Sigmoid colon (tissue), 7 donors: ENCODE data around the gene TBC1D22A. TPM values are rescaled to one million over a fixed set of nuclear protein-coding genes. Genes with fewer than 3 reads are reported as not detected.

Source experiments
- DNase-seq: peaks from one replicate; pipeline ENCODE4 v3.0.0-alpha.2; 2019
- H3K27ac ChIP-seq, 4 donors: fragments of 200-600 bp; sonication (generic); one replicate each; pipeline ENCODE4 v1.5.1; 2016 to 2019; ENCODE audit warnings: mild to moderate bottlenecking in 1 of 4
- H3K27me3 ChIP-seq, 3 donors: fragments of 200-600 bp; sonication (generic); one replicate each; pipeline ENCODE4 v1.5.1; 2019; ENCODE audit warnings: mild to moderate bottlenecking in 1 of 3
- H3K36me3 ChIP-seq, 4 donors: fragments of 200-600 bp; sonication (generic); one replicate each; pipeline ENCODE4 v1.5.1; 2016 to 2019
- H3K4me1 ChIP-seq, 4 donors: fragments of 200-600 bp; sonication (generic); one replicate each; pipeline ENCODE4 v1.5.1; 2017 to 2019
- H3K4me3 ChIP-seq, 4 donors: fragments of 200-600 bp; sonication (generic); one replicate each; pipeline ENCODE4 v1.5.1; 2017 to 2019; ENCODE audit warnings: mild to moderate bottlenecking in 2 of 4, moderate library complexity in 1 of 4
- H3K9me3 ChIP-seq, 4 donors: fragments of 200-600 bp in 3 of 4; sonication (generic) in 3 of 4; one replicate each; pipeline versions ENCODE4 v1.5.1 to v1.6.1; 2013 to 2019
- EP300 ChIP-seq, 4 donors: sonication (generic); formaldehyde crosslinking; IDR thresholded peaks; one replicate each; pipeline ENCODE4 v1.6.1; 2017; ENCODE audit warnings: antibody characterized with exemption in 4 of 4
- POLR2A ChIP-seq, 2 donors: fragments of 450-650 bp; IDR thresholded peaks; one replicate each; pipeline ENCODE4 v1.6.1; 2016; ENCODE audit warnings: antibody characterized with exemption in 2 of 2, mild to moderate bottlenecking in 2 of 2, moderate library complexity in 2 of 2
- POLR2AphosphoS5 ChIP-seq, 4 donors: sonication (generic); formaldehyde crosslinking; IDR thresholded peaks; one replicate each; pipeline ENCODE4 v1.6.1; 2017; ENCODE audit warnings: antibody characterized with exemption in 4 of 4
- WGBS, 2 donors: extraction: QIAGEN DNeasy Blood & Tissue Kit; methylation state at CpG; one replicate each; pipeline ENCODE4 v1.1.7; 2013; 5-methylcytosine and 5-hydroxymethylcytosine counted together
- intact Hi-C: fragments of 100-400 bp; cut with DNase I; formaldehyde crosslinking; loops from one replicate; pipeline ENCODE4 v1.15.1; 2023
- polyA plus RNA-seq, 3 donors: library from polyadenylated mRNA; stranded (reverse); fragments of 200-250 nt; gene quantifications; one replicate each; pipeline ENCODE4 v1.2.3, GENCODE V29; 2013
- total RNA-seq, 4 donors: library from RNA; depleted of rRNA; stranded (reverse); fragments of >200 nt; gene quantifications; one replicate each; pipeline ENCODE4 v1.1.0, GENCODE V29; 2016
- TF ChIP-seq, protein P1 (sequence below), 4 experiments: fragments of 450-650 bp in 3 of 4; fragments of 200-600 bp in 1 of 4; IDR thresholded peaks; one replicate each; pipeline ENCODE4 v1.5.1; 2016 to 2019; ENCODE audit warnings: antibody characterized with exemption in 4 of 4, mild to moderate bottlenecking in 3 of 4, moderate library complexity in 2 of 4
- donor health status: healthy with polysubstance abuse.
- donor health status: Bipolar disorder and iron deficiency.
- donor health status: healthy.

TBC1D22A gene
- total and polyA plus RNA-seq, 7 donors, result 13.6 to 34.6 (median 14.3) TPM

DNA sequence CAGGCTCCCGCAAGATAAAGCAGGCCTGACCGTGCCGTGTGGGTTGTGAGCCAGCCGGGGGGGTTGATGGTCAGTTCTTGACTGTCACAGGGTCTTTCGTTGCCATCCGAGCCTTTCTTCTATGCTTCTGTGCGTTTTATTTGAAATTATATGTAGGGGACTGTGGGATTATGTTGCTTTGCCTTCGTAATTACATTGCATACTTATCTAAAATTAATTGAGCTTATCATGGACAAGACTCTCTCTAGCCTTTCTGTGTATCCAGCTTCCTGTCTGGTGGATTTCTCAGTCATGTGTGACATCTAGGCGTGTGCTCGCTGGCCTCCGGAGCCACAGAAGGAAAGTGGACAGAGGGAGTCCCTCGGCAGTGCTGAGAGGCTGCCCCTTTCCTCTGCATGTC is 93.2 kb downstream of the TBC1D22A start:
- TF ChIP-seq POLR2AphosphoS5 (IDR thresholded peaks at IDR 0.05) (no peak), EP300 (IDR thresholded peaks at IDR 0.05) (no peak)
- TF ChIP-seq, protein P1, sequence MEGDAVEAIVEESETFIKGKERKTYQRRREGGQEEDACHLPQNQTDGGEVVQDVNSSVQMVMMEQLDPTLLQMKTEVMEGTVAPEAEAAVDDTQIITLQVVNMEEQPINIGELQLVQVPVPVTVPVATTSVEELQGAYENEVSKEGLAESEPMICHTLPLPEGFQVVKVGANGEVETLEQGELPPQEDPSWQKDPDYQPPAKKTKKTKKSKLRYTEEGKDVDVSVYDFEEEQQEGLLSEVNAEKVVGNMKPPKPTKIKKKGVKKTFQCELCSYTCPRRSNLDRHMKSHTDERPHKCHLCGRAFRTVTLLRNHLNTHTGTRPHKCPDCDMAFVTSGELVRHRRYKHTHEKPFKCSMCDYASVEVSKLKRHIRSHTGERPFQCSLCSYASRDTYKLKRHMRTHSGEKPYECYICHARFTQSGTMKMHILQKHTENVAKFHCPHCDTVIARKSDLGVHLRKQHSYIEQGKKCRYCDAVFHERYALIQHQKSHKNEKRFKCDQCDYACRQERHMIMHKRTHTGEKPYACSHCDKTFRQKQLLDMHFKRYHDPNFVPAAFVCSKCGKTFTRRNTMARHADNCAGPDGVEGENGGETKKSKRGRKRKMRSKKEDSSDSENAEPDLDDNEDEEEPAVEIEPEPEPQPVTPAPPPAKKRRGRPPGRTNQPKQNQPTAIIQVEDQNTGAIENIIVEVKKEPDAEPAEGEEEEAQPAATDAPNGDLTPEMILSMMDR (IDR thresholded peaks at IDR 0.05), result no peak

DNA sequence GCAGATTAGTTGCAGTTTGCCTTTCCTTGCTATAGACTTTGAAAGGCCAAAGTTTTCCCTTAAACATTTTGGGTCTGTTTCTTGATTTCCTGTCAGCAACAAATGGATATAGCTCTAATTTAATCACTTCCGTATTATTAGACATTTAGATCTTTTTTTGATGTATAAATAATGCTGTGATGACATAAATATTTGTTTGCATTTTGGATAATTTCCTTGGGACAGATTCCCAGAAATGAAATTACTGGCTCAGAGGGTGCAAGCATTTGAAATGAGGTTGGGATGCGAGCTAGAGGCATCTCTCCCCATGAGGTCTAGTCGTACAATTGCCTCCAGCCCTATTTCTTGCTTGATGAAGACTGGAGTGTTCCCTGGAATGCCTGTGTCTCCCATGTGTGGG is 94.2 kb downstream of the TBC1D22A start:
- intact Hi-C loops, result no loop called here
- TF ChIP-seq, protein P1 (IDR thresholded peaks at IDR 0.05), result no peak
- TF ChIP-seq EP300 (IDR thresholded peaks at IDR 0.05) (no peak), POLR2A (IDR thresholded peaks at IDR 0.05) (no peak), POLR2AphosphoS5 (IDR thresholded peaks at IDR 0.05) (no peak)

More for the DNA sequence above, 93.2 kb downstream of the TBC1D22A start:
- DNase-seq, result no peak
- intact Hi-C loops, result no loop called here
- Histone ChIP-seq H3K27me3 (no peaks in the 10 kb centered on the region), H3K4me3 (no peak overlapping the region), H3K27ac (no peak overlapping the region), H3K4me1 (no peaks in the 10 kb centered on the region), H3K9me3 (no peaks in the 10 kb centered on the region), H3K36me3 (no peaks in the 10 kb centered on the region)
- WGBS, 2 donors, result 95 to 96% methylated on average over 12 of the region's 12 CpGs

DNA sequence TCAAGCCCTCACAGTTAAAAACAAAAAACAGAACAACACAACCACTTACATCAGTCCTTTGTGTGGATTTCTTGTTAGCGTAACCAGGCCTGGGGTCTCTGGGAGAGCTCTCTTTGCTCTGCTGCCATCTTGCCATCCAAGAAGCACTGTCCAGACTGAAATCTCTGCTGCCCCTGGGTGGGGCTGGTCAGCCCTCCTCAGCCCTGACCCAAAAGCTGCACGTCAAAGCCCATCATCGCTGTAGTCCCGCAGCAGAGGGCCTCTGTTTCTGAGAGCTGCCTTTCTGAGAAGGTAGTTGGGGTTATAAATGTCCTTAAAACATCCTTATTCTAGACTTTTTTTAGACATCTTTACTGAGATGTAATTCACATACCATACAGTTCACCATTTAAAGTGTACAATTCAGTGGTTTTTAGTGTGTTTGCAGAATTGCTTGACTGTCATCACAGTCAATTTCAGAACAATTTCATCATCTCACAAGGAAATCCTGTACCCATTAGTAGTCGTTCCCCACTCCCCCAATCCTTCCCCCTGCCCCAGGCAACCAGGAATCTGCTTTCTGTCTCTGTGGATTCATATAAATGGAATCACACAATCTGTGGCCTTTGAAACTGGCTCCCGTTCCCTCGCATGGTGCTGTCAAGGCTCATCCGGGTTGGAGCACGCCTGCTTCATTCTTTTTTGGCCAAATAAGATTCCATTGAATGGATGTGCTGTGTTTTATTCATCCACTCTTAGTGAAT is 94.9 kb downstream of the TBC1D22A start:
- intact Hi-C loops, result no loop called here
- 91 to 93% methylated on average over 9 of the region's 9 CpGs for WGBS, 2 donors
- no peak overlapping the region for H3K27ac ChIP-seq
- no peak overlapping the region for H3K4me3 ChIP-seq
- no peaks in the 10 kb centered on the region for H3K27me3 ChIP-seq
- no peaks in the 10 kb centered on the region for H3K4me1 ChIP-seq
- DNase-seq, result no peak
- H3K9me3 ChIP-seq, result no peaks in the 10 kb centered on the region
- TF ChIP-seq EP300 (IDR thresholded peaks at IDR 0.05) (no peak), POLR2A (IDR thresholded peaks at IDR 0.05) (no peak), POLR2AphosphoS5 (IDR thresholded peaks at IDR 0.05) (no peak)
- TF ChIP-seq, protein P1 (IDR thresholded peaks at IDR 0.05), result no peak
- H3K36me3 ChIP-seq, result no peaks in the 10 kb centered on the region

More for the DNA sequence above, 94.2 kb downstream of the TBC1D22A start:
- no peak overlapping the region for H3K4me3 ChIP-seq
- H3K4me1 ChIP-seq, result no peaks in the 10 kb centered on the region
- DNase-seq, result no peak
- no peaks in the 10 kb centered on the region for H3K27me3 ChIP-seq
- H3K9me3 ChIP-seq, result no peaks in the 10 kb centered on the region
- H3K36me3 ChIP-seq, result no peaks in the 10 kb centered on the region
- H3K27ac ChIP-seq, result no peak overlapping the region
- WGBS, 2 donors, result 93 to 97% methylated on average over 3 of the region's 3 CpGs

DNA sequence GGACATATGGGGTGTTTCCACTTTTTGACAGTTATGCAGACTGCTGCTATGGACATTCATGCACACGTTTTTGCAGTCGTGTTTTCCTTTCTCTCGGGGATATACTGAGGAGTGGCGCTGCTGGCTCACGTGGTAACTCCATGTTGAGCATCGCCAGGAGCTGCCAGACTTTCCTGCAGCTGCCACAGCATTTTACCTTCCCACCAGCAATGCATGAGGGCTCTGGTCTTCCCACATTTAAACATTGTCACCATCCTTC is 95.4 kb downstream of the TBC1D22A start:
- DNase-seq, result no peak
- Histone ChIP-seq H3K4me3 (no peak overlapping the region), H3K9me3 (no peaks in the 10 kb centered on the region), H3K27ac (no peak overlapping the region), H3K4me1 (no peaks in the 10 kb centered on the region), H3K27me3 (no peaks in the 10 kb centered on the region), H3K36me3 (no peaks in the 10 kb centered on the region)
- TF ChIP-seq, protein P1 (IDR thresholded peaks at IDR 0.05), result no peak
- TF ChIP-seq EP300 (IDR thresholded peaks at IDR 0.05) (no peak), POLR2AphosphoS5 (IDR thresholded peaks at IDR 0.05) (no peak), POLR2A (IDR thresholded peaks at IDR 0.05) (no peak)
- 88 to 94% methylated on average over 6 of the region's 6 CpGs for WGBS, 2 donors
- intact Hi-C loops, result no loop called here
